H9 (cell line): ENCODE measurements around the gene PPP2R2B. TPM values are rescaled to one million over a fixed set of nuclear protein-coding genes. Genes with fewer than 3 reads are reported as not detected.

ENCODE experiments used
- DNase-seq: peaks from one replicate; pipeline ENCODE4 v3.0.0-alpha.2; 2017
- H2AFZ ChIP-seq: one replicate; pipeline ENCODE4 v1.6.1; 2013; ENCODE audit warnings: mild to moderate bottlenecking, low read length, control low read depth, moderate library complexity
- H2AK5ac ChIP-seq: 2 replicates; pipeline ENCODE4 v1.6.1; 2013; ENCODE audit warnings: low read length, control low read depth, mixed read lengths; ENCODE audit not compliant: insufficient read length
- H2BK120ac ChIP-seq: one replicate; pipeline ENCODE4 v1.6.1; 2013; ENCODE audit warnings: low read depth, mild to moderate bottlenecking, low read length, control low read depth, inconsistent platforms; ENCODE audit not compliant: poor library complexity, severe bottlenecking
- H2BK12ac ChIP-seq: 2 replicates; pipeline ENCODE4 v1.6.1; 2013; ENCODE audit warnings: low read length, control low read depth, mixed read lengths, low read depth; ENCODE audit not compliant: insufficient read length
- H2BK15ac ChIP-seq: 2 replicates; pipeline ENCODE4 v1.6.1; 2013; ENCODE audit warnings: low read depth, low read length, control low read depth
- H2BK20ac ChIP-seq: one replicate; pipeline ENCODE4 v1.6.1; 2013; ENCODE audit warnings: low read depth, mild to moderate bottlenecking, low read length, control low read depth, inconsistent platforms; ENCODE audit not compliant: poor library complexity, severe bottlenecking
- H2BK5ac ChIP-seq: 2 replicates; pipeline ENCODE4 v1.6.1; 2013; ENCODE audit warnings: low read length, control low read depth, mixed read lengths; ENCODE audit not compliant: insufficient read length
- H3K14ac ChIP-seq: 2 replicates; pipeline ENCODE4 v1.6.1; 2013; ENCODE audit warnings: low read length, control low read depth; ENCODE audit not compliant: insufficient read depth
- H3K18ac ChIP-seq: 2 replicates; pipeline ENCODE4 v1.6.1; 2013; ENCODE audit warnings: low read depth, mild to moderate bottlenecking, mixed read lengths, low read length, control low read depth; ENCODE audit not compliant: insufficient read length
- H3K23ac ChIP-seq: 2 replicates; pipeline ENCODE4 v1.6.1; 2013; ENCODE audit warnings: low read length, control low read depth, mixed read lengths, low read depth; ENCODE audit not compliant: insufficient read length
- H3K23me2 ChIP-seq: 2 replicates; pipeline ENCODE4 v1.6.1; 2013; ENCODE audit warnings: low read depth, mild to moderate bottlenecking, mixed read lengths, low read length, control low read depth; ENCODE audit not compliant: insufficient read length, poor library complexity, severe bottlenecking
- H3K27ac ChIP-seq: 2 replicates; pipeline ENCODE4 v1.5.1; 2013; ENCODE audit warnings: low read length, control low read depth, mixed read lengths, low read depth; ENCODE audit not compliant: insufficient read length
- H3K27me3 ChIP-seq: 2 replicates; pipeline ENCODE4 v1.6.1; 2013; ENCODE audit warnings: low read length, control low read depth, inconsistent platforms; ENCODE audit not compliant: insufficient read depth
- H3K4ac ChIP-seq: 2 replicates; pipeline ENCODE4 v1.6.1; 2013; ENCODE audit warnings: low read depth, mild to moderate bottlenecking, control low read depth, inconsistent platforms, low read length, moderate library complexity
- H3K4me1 ChIP-seq: 2 replicates; pipeline ENCODE4 v1.6.1; 2013; ENCODE audit warnings: low read length, control low read depth, inconsistent platforms; ENCODE audit not compliant: insufficient read depth
- H3K4me2 ChIP-seq: 2 replicates; pipeline ENCODE4 v1.6.1; 2013; ENCODE audit warnings: low read length, control low read depth, mixed read lengths; ENCODE audit not compliant: insufficient read length, insufficient read depth
- H3K56ac ChIP-seq: 2 replicates; pipeline ENCODE4 v1.6.1; 2013; ENCODE audit warnings: low read depth, mild to moderate bottlenecking, mixed read lengths, low read length, control low read depth; ENCODE audit not compliant: insufficient read length
- H3K79me1 ChIP-seq: 2 replicates; pipeline ENCODE4 v1.6.1; 2013; ENCODE audit warnings: low read depth, mild to moderate bottlenecking, moderate library complexity, low read length, control low read depth, inconsistent platforms; ENCODE audit not compliant: insufficient read depth, poor library complexity, severe bottlenecking
- H3K79me2 ChIP-seq: 2 replicates; pipeline ENCODE4 v1.6.1; 2013; ENCODE audit warnings: low read length, control low read depth, inconsistent platforms; ENCODE audit not compliant: insufficient read depth
- H3K9ac ChIP-seq: 2 replicates; pipeline ENCODE4 v1.6.1; 2013; ENCODE audit warnings: low read length, control low read depth, mixed read lengths; ENCODE audit not compliant: insufficient read length; ENCODE audit errors: extremely low read depth
- H3K9me3 ChIP-seq: one replicate; pipeline ENCODE4 v1.6.1; 2013; ENCODE audit warnings: low read depth, low read length, inconsistent platforms; ENCODE audit not compliant: control insufficient read depth
- H3T11ph ChIP-seq: one replicate; pipeline ENCODE4 v1.6.1; 2013; ENCODE audit warnings: mild to moderate bottlenecking, low read length, control low read depth, inconsistent platforms
- H4K20me1 ChIP-seq: one replicate; pipeline ENCODE4 v1.6.1; 2013; ENCODE audit not compliant: control insufficient read depth, insufficient read length, insufficient read depth
- H4K5ac ChIP-seq: 2 replicates; pipeline ENCODE4 v1.6.1; 2013; ENCODE audit warnings: low read depth, mild to moderate bottlenecking, mixed read lengths, low read length, control low read depth; ENCODE audit not compliant: insufficient read length
- H4K8ac ChIP-seq: replicated peaks from 2 replicates; pipeline ENCODE4 v1.6.1; 2013; ENCODE audit warnings: low read length, control low read depth, mixed read lengths, low read depth; ENCODE audit not compliant: insufficient read length
- H4K91ac ChIP-seq: 2 replicates; pipeline ENCODE4 v1.6.1; 2013; ENCODE audit warnings: low read depth, mild to moderate bottlenecking, moderate library complexity, mixed read lengths, low read length, control low read depth; ENCODE audit not compliant: insufficient read length
- H3K27ac Mint-ChIP-seq, 3 experiments: 2 replicates in 2 of 3; 3 replicates in 1 of 3; pipeline ENCODE4 v1.8.0; 2020 to 2021; ENCODE audit warnings: mixed read lengths in 3 of 3, mild to moderate bottlenecking in 1 of 3, moderate library complexity in 1 of 3
- H3K27me3 Mint-ChIP-seq: 2 replicates; pipeline ENCODE4 v1.8.0; 2021; ENCODE audit warnings: low read depth, mild to moderate bottlenecking, moderate library complexity, mixed read lengths
- H3K36me3 Mint-ChIP-seq, 3 experiments: 2 replicates in 2 of 3; 3 replicates in 1 of 3; pipeline ENCODE4 v1.8.0; 2020 to 2021; ENCODE audit warnings: low read depth in 3 of 3, mixed read lengths in 3 of 3; ENCODE audit not compliant: insufficient read depth in 1 of 3
- H3K4me1 Mint-ChIP-seq, 2 experiments: 2 replicates each; pipeline ENCODE4 v1.8.0; 2020; ENCODE audit warnings: mixed read lengths in 2 of 2
- H3K4me3 Mint-ChIP-seq, 2 experiments: 2 replicates in 1 of 2; 3 replicates in 1 of 2; pipeline ENCODE4 v1.8.0; 2020 to 2021; ENCODE audit warnings: mild to moderate bottlenecking in 2 of 2, mixed read lengths in 2 of 2, moderate library complexity in 1 of 2
- H3K9me3 Mint-ChIP-seq, 2 experiments: 2 replicates in 1 of 2; 3 replicates in 1 of 2; pipeline ENCODE4 v1.8.0; 2020; ENCODE audit warnings: mild to moderate bottlenecking in 2 of 2, mixed read lengths in 2 of 2, moderate library complexity in 1 of 2
- WGBS: extraction: QIAGEN DNeasy Blood & Tissue Kit; methylation state at CpG from one replicate; pipeline ENCODE4 v1.1.7; 2013; ENCODE audit warnings: missing lambda C conversion rate, low lambda C conversion rate, mixed read lengths; ENCODE audit not compliant: insufficient read length; ENCODE audit errors: extremely low coverage; 5-methylcytosine and 5-hydroxymethylcytosine counted together
- total RNA-seq: library from RNA; stranded (reverse); gene quantifications from 2 replicates; pipeline ENCODE4 v1.2.1, GENCODE V29; 2021
- TF ChIP-seq, protein P1 (sequence below): fragments of 200-600 bp; sonication (generic); conservative IDR thresholded peaks from 3 replicates; pipeline ENCODE4 v1.8.0; 2021; ENCODE audit warnings: antibody characterized with exemption, mild to moderate bottlenecking

Gene PPP2R2B
- total RNA-seq, 1 experiment from 2014 or later: 14.3 TPM

DNA sequence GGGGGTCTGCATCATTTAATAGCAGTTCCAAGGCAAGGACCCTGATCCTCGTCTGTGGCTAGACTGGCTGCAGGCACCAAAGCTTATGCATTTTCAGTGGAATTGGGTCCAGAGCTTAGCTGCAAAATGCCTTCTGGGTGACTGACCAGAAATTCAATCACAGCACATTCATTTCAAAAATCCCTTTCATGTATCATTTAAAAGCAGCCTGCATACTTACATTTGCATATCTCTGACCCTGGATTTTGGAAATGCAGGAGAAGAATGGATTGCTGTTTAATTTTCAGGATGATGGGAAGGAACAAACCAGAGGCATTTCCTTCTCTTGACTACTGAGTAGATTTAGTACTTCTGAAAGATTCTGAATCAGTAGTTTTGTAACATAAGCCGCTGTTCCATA, 122.8 kb downstream of the PPP2R2B start:
- Mint-ChIP-seq H3K4me3 (no peak overlapping the region), H3K9me3 (peaks cover 0 to 3% of the 10 kb centered on the region in 2 experiments; a peak in 2 of 5 replicates), H3K27me3 (no peaks in the 10 kb centered on the region), H3K4me1 (peaks cover 17 to 24% of the 10 kb centered on the region in 2 experiments), H3K27ac (no peak overlapping the region), H3K36me3 (peaks cover 0 to 12% (median 8%) of the 10 kb centered on the region in 3 experiments; a peak in 2 of 7 replicates)
- no peak overlapping the region for H2BK20ac ChIP-seq
- no peaks in the 10 kb centered on the region for H3K9me3 ChIP-seq
- TF ChIP-seq, protein P1, sequence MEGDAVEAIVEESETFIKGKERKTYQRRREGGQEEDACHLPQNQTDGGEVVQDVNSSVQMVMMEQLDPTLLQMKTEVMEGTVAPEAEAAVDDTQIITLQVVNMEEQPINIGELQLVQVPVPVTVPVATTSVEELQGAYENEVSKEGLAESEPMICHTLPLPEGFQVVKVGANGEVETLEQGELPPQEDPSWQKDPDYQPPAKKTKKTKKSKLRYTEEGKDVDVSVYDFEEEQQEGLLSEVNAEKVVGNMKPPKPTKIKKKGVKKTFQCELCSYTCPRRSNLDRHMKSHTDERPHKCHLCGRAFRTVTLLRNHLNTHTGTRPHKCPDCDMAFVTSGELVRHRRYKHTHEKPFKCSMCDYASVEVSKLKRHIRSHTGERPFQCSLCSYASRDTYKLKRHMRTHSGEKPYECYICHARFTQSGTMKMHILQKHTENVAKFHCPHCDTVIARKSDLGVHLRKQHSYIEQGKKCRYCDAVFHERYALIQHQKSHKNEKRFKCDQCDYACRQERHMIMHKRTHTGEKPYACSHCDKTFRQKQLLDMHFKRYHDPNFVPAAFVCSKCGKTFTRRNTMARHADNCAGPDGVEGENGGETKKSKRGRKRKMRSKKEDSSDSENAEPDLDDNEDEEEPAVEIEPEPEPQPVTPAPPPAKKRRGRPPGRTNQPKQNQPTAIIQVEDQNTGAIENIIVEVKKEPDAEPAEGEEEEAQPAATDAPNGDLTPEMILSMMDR: no peak
- H3K27ac ChIP-seq: no peak overlapping the region
- H3K79me2 ChIP-seq: no peaks in the 10 kb centered on the region
- H2BK12ac ChIP-seq: no peak overlapping the region
- no peak overlapping the region for H3K23ac ChIP-seq
- no peak overlapping the region for H3T11ph ChIP-seq
- no peaks in the 10 kb centered on the region; the same call in 1 of the 2 replicates for H3K4me1 ChIP-seq
- no peak overlapping the region for H3K56ac ChIP-seq
- H3K4me2 ChIP-seq: no peak overlapping the region
- no peaks in the 10 kb centered on the region for H3K79me1 ChIP-seq
- WGBS: no CpG with 5 or more reads among the region's 2 CpGs
- H4K20me1 ChIP-seq: no peaks in the 10 kb centered on the region
- no peak overlapping the region for H2BK15ac ChIP-seq
- no peak for DNase-seq
- no peak overlapping the region for H4K5ac ChIP-seq
- no peak overlapping the region for H3K18ac ChIP-seq
- H2BK5ac ChIP-seq: no peak overlapping the region
- no peak overlapping the region for H2AFZ ChIP-seq
- no peak overlapping the region for H4K8ac ChIP-seq
- H2BK120ac ChIP-seq: no peak overlapping the region
- no peak overlapping the region for H3K14ac ChIP-seq
- no peaks in the 10 kb centered on the region for H3K23me2 ChIP-seq
- H4K91ac ChIP-seq: no peak overlapping the region
- no peak overlapping the region for H3K9ac ChIP-seq
- H2AK5ac ChIP-seq: no peak overlapping the region
- H3K27me3 ChIP-seq: no peaks in the 10 kb centered on the region
- H3K4ac ChIP-seq: no peak overlapping the region
